Adipocyte (in vitro differentiated cells): Measurements from ENCODE around the gene SHBG.
A peak's percentile ranks its signal among the peaks of the same experiment; 100 is the strongest.
"Not testable (repeated sequence)": the region's sequence is repeated elsewhere in the genome, so short reads cannot be mapped to it uniquely, and the experiment has no call there.

Source experiments
- DNase-seq: peaks from one replicate; pipeline ENCODE4 v3.0.0-alpha.2; 2015; ENCODE audit warnings: low read depth
- H3K27me3 ChIP-seq: replicated peaks from 2 replicates; pipeline ENCODE4 v1.7.0; 2013; ENCODE audit warnings: mild to moderate bottlenecking, low read length, moderate library complexity; ENCODE audit not compliant: control insufficient read depth, insufficient read depth
- H3K36me3 ChIP-seq: 2 replicates; pipeline ENCODE4 v1.7.0; 2013; ENCODE audit warnings: low read length, mild to moderate bottlenecking, moderate library complexity; ENCODE audit not compliant: control insufficient read depth, insufficient read depth, severe bottlenecking
- H3K4me1 ChIP-seq: 2 replicates; pipeline ENCODE4 v1.7.0; 2013; ENCODE audit warnings: mild to moderate bottlenecking, low read length, moderate library complexity; ENCODE audit not compliant: control insufficient read depth, insufficient read depth
- H3K4me3 ChIP-seq: 2 replicates; pipeline ENCODE4 v1.7.0; 2013; ENCODE audit warnings: mild to moderate bottlenecking, low read length, moderate library complexity
- H3K9ac ChIP-seq: 2 replicates; pipeline ENCODE4 v1.7.0; 2013; ENCODE audit warnings: mild to moderate bottlenecking, low read length, moderate library complexity
- H3K9me3 ChIP-seq: 2 replicates; pipeline ENCODE4 v1.7.0; 2013; ENCODE audit warnings: mild to moderate bottlenecking, low read length, moderate library complexity; ENCODE audit not compliant: control insufficient read depth

SHBG gene

DNA sequence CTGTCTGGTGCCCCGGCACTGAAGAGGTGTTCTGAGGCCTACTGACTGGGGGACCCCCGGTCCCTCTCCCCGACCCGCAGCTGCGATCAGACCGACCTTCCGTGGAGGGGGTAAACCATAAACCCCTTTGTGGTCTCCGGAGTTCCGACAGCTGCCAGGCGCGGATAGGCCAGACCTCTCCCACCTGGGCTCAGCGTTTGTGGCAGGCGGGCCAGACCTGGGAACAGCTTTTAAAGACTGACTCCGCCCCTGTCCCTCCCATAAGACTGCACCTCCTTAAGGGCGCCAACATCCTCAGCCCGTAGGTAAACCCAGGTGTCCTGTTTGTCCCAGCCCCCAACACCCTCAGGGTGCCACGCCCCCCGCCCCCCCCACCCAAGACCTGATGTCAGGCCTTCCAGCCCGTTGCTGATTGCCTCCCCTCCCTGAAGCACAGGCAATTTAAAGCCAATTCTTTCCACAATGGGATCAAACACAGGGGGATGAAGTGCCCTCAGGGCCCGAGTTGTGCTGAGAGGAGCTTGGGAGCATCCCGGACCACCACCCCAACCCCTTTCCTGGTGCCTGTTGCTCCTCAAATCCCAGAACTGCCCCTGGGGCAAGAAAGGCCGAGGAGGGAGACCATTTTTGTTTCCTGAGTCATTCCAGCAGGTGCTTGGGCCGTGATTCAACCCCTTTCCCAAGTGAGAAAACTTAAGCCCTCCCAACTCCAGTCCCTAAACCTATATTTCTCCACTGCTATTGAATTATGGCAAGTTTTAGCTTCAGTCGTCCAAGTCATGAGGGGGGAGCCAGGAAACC is 39.8 kb upstream of the SHBG start, which contains the start of gene SOX15:
TSS of gene SOX15 (minus strand) at position 204 of the 801 bp plus-strand sequence. CDS start 418 bp downstream, outside the sequence.
- peaks cover 41% of the 10 kb centered on the region for H3K36me3 ChIP-seq
- no peak for DNase-seq
- no peak within 1 kb of the TSS for H3K4me3 ChIP-seq
- no peaks in the 10 kb centered on the region for H3K9me3 ChIP-seq
- H3K4me1 ChIP-seq: peaks cover 42% of the 10 kb centered on the region
- H3K27me3 ChIP-seq: no peaks in the 10 kb centered on the region
- H3K9ac ChIP-seq: peak within 1 kb of the TSS; percentile 73

DNA sequence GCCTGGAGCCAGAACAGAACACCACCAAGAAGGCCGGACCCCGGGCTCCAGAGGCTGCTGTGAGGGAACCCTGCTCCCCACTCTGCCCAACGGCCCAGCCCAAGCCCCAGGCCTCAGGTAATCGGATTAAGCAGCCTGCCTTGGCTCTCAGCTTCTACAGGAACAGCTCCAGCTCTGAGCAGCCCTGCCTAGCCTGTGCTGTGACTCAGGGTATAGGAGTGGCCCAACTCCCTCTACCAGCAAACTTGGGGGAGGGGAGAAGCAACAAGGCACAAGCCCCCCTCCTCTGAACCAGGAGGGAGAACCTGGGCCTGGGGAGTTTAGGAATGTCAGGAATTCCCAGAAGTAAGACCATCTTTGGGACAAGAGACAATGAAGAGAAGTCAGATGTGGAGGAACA is 39.2 kb upstream of the SHBG start:
- no peaks in the 10 kb centered on the region for H3K9me3 ChIP-seq
- no peaks in the 10 kb centered on the region for H3K27me3 ChIP-seq
- peaks cover 41% of the 10 kb centered on the region for H3K4me1 ChIP-seq
- no peak overlapping the region for H3K4me3 ChIP-seq
- H3K9ac ChIP-seq: peak overlapping the region; percentile 16
- DNase-seq: peak; percentile 63
- peaks cover 47% of the 10 kb centered on the region for H3K36me3 ChIP-seq

DNA sequence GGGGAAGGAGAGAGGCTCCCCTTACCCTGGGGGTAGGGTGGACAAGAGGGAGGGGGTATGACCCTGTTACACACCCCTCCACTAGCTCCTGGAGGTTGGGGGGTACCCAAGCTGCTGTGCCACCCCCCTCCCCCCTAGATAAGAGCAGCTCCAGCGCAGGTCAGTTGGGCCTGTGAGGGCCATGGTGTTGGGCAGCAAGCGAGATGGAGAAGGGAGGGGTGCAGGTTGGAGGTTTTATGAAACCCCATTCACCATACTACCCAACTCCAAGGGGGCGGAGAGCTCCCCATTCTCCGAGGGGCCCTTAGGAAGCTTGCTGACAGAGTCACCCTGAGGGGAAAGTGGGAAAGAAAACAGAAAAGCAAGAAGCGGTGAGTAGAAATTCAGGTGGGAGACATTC is 38.3 kb upstream of the SHBG start:
- no peak for DNase-seq
- no peaks in the 10 kb centered on the region for H3K27me3 ChIP-seq
- peaks cover 55% of the 10 kb centered on the region for H3K36me3 ChIP-seq
- H3K4me1 ChIP-seq: peaks cover 37% of the 10 kb centered on the region
- H3K4me3 ChIP-seq: no peak overlapping the region
- H3K9ac ChIP-seq: peak overlapping the region; percentile 16
- no peaks in the 10 kb centered on the region for H3K9me3 ChIP-seq

- H3K27me3 ChIP-seq: no peaks in the 10 kb centered on the region
- no peak for DNase-seq
- peaks cover 64% of the 10 kb centered on the region for H3K36me3 ChIP-seq
- H3K9ac ChIP-seq: no peak overlapping the region
- H3K4me3 ChIP-seq: no peak overlapping the region
- H3K9me3 ChIP-seq: no peaks in the 10 kb centered on the region
- peaks cover 32% of the 10 kb centered on the region for H3K4me1 ChIP-seq
Observed at GRCh38 chr17:7592422-7593021, 37.4 kb upstream of the SHBG start.

GRCh38 chr17:7593296-7593695 is 36.6 kb upstream of the SHBG start:
- peaks cover 65% of the 10 kb centered on the region for H3K36me3 ChIP-seq

GRCh38 chr17:7597561-7597960 is 32.4 kb upstream of the SHBG start:
- H3K27me3 ChIP-seq, H3K9me3 ChIP-seq, H3K9ac ChIP-seq, H3K4me3 ChIP-seq, DNase-seq, H3K4me1 ChIP-seq: not testable (repeated sequence)
- peaks cover 88% of the 10 kb centered on the region for H3K36me3 ChIP-seq

More at GRCh38 chr17:7593296-7593695, 36.6 kb upstream of the SHBG start:
- Histone ChIP-seq H3K9me3 (no peaks in the 10 kb centered on the region), H3K27me3 (no peaks in the 10 kb centered on the region), H3K4me3 (no peak overlapping the region), H3K9ac (peak overlapping the region; percentile 26), H3K4me1 (peaks cover 24% of the 10 kb centered on the region)
- DNase-seq: no peak

GRCh38 chr17:7606280-7606679 is 23.7 kb upstream of the SHBG start:
- Histone ChIP-seq H3K4me1 (peaks cover 11% of the 10 kb centered on the region), H3K36me3 (peaks cover 62% of the 10 kb centered on the region), H3K4me3 (no peak overlapping the region), H3K27me3 (no peaks in the 10 kb centered on the region), H3K9ac (no peak overlapping the region), H3K9me3 (no peaks in the 10 kb centered on the region)
- DNase-seq: no peak

DNA sequence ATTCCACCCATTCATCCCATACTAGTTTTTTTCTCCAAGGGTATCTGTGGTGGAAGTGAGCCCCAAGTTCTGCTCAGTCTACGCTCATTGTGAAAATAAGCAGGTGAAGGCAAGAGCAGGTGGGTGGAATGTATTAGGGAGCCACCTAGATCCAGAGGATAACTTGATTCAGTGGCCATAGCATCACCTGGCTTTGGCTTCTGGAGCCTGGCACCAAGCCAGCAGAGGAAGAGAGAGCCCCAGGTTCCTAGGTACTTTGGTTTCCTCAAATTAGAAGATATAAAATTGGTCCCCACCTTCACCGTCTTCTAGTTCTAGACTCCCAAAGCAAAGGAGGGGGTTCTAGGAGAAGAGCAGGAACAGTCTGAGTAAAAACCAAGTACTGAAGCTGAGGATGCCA is 19.3 kb upstream of the SHBG start:
- Histone ChIP-seq H3K9ac (no peak overlapping the region), H3K27me3 (no peaks in the 10 kb centered on the region), H3K4me3 (no peak overlapping the region), H3K9me3 (no peaks in the 10 kb centered on the region), H3K4me1 (peaks cover 34% of the 10 kb centered on the region), H3K36me3 (peaks cover 21% of the 10 kb centered on the region)
- DNase-seq: no peak

- Histone ChIP-seq H3K36me3 (peaks cover 14% of the 10 kb centered on the region), H3K9ac (peak overlapping the region; percentile 23), H3K9me3 (no peaks in the 10 kb centered on the region), H3K4me3 (peak overlapping the region; percentile 97), H3K27me3 (no peaks in the 10 kb centered on the region), H3K4me1 (peaks cover 34% of the 10 kb centered on the region)
- DNase-seq: no peak
Observed at GRCh38 chr17:7611635-7612293, 18.2 kb upstream of the SHBG start.

DNA sequence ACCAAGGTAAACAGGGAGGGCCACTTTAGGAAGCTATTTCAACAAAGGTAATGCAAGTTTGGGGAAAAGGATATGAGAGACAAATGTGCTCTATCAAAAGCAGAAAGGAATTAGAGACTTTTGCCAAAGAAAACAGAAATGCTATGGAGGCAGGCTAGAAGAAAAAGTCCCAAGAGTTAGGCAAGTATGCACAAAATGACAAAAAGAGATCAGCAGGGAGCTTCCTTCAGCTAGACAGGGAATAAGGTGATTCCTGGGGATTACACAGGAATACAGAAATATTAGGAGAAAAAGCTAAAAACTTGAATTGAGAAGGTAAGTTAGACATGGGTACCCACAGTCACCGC is 17.7 kb upstream of the SHBG start:
- peak overlapping the region; percentile 23 for H3K9ac ChIP-seq
- no peaks in the 10 kb centered on the region for H3K9me3 ChIP-seq
- H3K27me3 ChIP-seq: no peaks in the 10 kb centered on the region
- H3K36me3 ChIP-seq: peaks cover 14% of the 10 kb centered on the region
- DNase-seq: peak; percentile 64
- peaks cover 34% of the 10 kb centered on the region for H3K4me1 ChIP-seq
- peak overlapping the region; percentile 97 for H3K4me3 ChIP-seq

DNA sequence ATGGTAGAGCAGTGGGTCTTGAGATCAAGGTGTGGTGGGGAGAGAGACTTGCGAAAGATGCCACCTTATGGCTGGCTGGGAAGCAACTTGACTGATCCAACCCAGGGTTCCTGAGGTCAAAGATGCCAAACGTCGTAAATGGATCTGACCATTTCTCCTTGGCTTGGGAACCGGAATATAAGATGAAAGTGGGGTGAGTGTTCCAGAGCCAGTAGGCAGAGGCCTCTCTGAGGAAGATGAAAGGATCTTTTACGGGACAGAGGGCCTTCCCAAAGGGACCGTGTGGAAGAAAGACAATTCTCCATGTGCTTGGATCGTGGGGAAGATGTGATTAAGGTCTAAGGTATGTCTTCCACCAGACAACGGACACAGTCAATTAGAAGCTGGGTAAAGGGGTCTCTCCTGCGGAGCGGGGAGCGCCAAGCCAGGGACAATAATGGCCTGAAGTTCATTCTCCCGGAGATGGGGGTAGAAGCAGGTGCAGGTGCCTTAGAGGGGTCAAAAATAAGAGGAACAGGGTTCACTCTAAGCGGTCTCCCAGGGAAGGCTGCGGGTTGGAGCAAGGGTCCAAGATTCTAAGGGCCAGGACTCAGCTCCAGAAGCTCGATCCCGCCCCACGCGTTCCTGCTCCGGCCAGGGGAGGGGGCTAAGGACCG is 16.0 kb upstream of the SHBG start:
- H3K4me1 ChIP-seq: peaks cover 34% of the 10 kb centered on the region
- no peaks in the 10 kb centered on the region for H3K9me3 ChIP-seq
- DNase-seq: peak; percentile 64
- peak overlapping the region; percentile 97 for H3K4me3 ChIP-seq
- H3K9ac ChIP-seq: peak overlapping the region; percentile 98
- H3K27me3 ChIP-seq: no peaks in the 10 kb centered on the region
- peaks cover 14% of the 10 kb centered on the region for H3K36me3 ChIP-seq
